ENCODE measurements around the gene PJA2.

The PJA2 gene

DNA sequence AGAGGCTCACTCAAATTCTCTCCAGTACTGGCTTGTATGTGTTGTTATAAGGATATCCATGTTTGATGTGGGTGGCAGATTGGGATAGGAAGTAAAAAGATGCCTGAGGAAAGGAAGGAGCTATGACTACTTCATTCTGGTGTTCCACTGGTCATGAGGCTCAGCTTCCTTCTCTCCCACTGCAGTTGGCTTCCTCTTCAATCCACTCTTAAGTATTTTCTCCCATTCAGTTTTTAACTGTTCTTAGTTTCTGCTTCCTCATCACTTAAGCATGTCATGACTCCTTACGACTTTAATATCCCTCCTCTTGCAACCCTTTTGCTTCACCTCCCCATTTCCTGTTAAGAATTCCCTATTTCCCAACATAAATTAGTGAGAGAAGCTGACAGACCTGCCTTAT is 81.1 kb downstream of the PJA2 start:
- H3K36me3 ChIP-seq (ENCODE audit: control insufficient read depth, insufficient read depth, low read length), result peaks cover 2% of the 10 kb centered on the region
- no peak for DNase-seq (ENCODE audit: extremely low read depth, insufficient read length)
- no peaks in the 10 kb centered on the region for H3K27me3 ChIP-seq (replicated peaks; ENCODE audit: control insufficient read depth, insufficient read depth, low read length)
- H3K4me3 ChIP-seq (replicated peaks; ENCODE audit: low read depth, low read length), result no peak overlapping the region
- TF ChIP-seq, protein P1, sequence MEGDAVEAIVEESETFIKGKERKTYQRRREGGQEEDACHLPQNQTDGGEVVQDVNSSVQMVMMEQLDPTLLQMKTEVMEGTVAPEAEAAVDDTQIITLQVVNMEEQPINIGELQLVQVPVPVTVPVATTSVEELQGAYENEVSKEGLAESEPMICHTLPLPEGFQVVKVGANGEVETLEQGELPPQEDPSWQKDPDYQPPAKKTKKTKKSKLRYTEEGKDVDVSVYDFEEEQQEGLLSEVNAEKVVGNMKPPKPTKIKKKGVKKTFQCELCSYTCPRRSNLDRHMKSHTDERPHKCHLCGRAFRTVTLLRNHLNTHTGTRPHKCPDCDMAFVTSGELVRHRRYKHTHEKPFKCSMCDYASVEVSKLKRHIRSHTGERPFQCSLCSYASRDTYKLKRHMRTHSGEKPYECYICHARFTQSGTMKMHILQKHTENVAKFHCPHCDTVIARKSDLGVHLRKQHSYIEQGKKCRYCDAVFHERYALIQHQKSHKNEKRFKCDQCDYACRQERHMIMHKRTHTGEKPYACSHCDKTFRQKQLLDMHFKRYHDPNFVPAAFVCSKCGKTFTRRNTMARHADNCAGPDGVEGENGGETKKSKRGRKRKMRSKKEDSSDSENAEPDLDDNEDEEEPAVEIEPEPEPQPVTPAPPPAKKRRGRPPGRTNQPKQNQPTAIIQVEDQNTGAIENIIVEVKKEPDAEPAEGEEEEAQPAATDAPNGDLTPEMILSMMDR (IDR thresholded peaks at IDR 0.05; ENCODE audit: insufficient read depth, low read length, poor library complexity, severe bottlenecking), result no peak

DNA sequence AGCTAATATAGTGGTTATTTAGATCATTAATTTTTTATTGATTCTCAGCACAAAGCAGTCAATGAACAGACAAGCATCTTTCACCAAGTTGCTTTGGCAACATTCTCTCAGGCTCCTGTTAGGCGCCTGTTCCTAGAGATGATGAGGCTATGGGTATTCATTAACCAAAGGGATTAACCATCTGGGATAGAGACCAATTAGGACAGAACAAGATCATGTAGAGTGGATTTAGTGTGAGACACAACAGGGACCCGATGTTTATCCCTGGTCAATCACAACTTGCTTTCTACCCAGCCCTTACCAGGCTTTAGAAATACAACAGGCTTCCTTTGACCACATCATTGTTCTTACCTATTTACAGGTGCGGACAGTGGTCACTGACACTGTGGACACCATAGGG is 82.2 kb downstream of the PJA2 start:
- DNase-seq (ENCODE audit: extremely low read depth, insufficient read length), result no peak
- TF ChIP-seq, protein P1 (IDR thresholded peaks at IDR 0.05; ENCODE audit: insufficient read depth, low read length, poor library complexity, severe bottlenecking), result no peak
- H3K27me3 ChIP-seq (replicated peaks; ENCODE audit: control insufficient read depth, insufficient read depth, low read length), result no peaks in the 10 kb centered on the region
- no peaks in the 10 kb centered on the region; the same call in none of the 2 replicates for H3K36me3 ChIP-seq (ENCODE audit: control insufficient read depth, insufficient read depth, low read length)
- no peak overlapping the region for H3K4me3 ChIP-seq (replicated peaks; ENCODE audit: low read depth, low read length)

DNA sequence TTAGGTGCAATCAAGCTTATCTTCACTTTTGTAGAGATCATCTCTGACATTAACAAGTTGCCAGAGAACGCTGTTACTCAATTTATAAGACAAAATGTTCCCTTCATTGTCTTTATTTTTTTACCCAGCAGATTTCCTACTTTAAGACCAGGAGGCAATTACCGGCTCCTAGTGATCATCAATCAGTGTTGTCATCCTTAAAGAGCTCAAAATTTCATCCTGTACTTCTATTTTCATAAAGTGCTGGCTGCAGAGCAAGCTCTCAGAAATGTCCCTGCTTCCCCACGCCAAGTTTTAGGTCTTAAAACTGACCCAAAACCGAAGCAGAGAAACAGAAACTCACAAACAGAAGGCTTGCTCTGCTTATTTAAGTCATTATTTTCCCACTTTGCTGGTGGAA is 82.9 kb downstream of the PJA2 start:
- no peak for DNase-seq (ENCODE audit: extremely low read depth, insufficient read length)
- TF ChIP-seq, protein P1 (IDR thresholded peaks at IDR 0.05; ENCODE audit: insufficient read depth, low read length, poor library complexity, severe bottlenecking), result no peak
- no peak overlapping the region for H3K4me3 ChIP-seq (replicated peaks; ENCODE audit: low read depth, low read length)
- H3K36me3 ChIP-seq (ENCODE audit: control insufficient read depth, insufficient read depth, low read length), result no peaks in the 10 kb centered on the region; the same call in none of the 2 replicates
- H3K27me3 ChIP-seq (replicated peaks; ENCODE audit: control insufficient read depth, insufficient read depth, low read length), result no peaks in the 10 kb centered on the region

DNA sequence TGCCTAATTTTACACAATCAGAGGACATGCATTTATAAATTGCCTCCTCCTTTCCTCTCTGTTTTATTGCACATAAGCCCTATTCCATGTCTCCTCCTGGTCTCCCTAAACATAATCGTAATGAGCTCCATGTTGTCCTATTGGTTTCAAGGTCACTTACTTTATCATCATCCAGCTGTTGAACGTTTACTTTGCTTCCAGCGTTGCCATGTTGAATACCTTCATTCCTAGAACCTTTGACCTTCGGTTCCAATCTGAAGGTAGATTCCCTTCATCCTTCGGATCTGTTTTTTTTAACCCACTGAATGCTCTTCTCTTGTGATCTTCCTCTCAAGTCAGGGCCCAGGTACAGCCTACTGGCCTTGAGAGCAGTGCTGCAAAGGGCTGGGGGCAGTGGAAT is 84.3 kb downstream of the PJA2 start:
- TF ChIP-seq, protein P1 (IDR thresholded peaks at IDR 0.05; ENCODE audit: insufficient read depth, low read length, poor library complexity, severe bottlenecking), result no peak
- Histone ChIP-seq H3K4me3 (replicated peaks; ENCODE audit: low read depth, low read length) (no peak overlapping the region), H3K36me3 (ENCODE audit: control insufficient read depth, insufficient read depth, low read length) (no peaks in the 10 kb centered on the region; the same call in 1 of the 2 replicates), H3K27me3 (replicated peaks; ENCODE audit: control insufficient read depth, insufficient read depth, low read length) (no peaks in the 10 kb centered on the region)
- DNase-seq (ENCODE audit: extremely low read depth, insufficient read length), result no peak

DNA sequence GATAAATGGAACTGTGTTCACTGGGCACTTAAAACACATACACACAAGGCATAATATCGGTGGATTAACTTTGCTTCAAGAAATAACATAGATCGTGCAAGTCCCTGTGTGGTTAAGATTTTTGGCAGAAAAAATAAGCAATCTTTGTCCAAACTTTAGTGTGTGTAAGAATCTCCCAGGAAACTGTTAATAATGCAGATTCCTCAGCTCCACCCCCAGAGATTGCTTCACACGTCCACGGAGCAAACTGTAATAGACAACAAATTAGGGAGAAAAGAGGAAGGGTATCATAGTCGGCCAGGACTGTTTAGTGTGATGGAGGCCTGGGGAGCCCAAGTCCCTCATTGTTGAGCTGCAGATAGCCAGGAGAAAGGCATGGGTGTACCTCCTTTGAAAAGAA is 84.8 kb downstream of the PJA2 start:
- no peak overlapping the region for H3K4me3 ChIP-seq (replicated peaks; ENCODE audit: low read depth, low read length)
- no peak for DNase-seq (ENCODE audit: extremely low read depth, insufficient read length)
- no peaks in the 10 kb centered on the region; the same call in 1 of the 2 replicates for H3K36me3 ChIP-seq (ENCODE audit: control insufficient read depth, insufficient read depth, low read length)
- H3K27me3 ChIP-seq (replicated peaks; ENCODE audit: control insufficient read depth, insufficient read depth, low read length), result no peaks in the 10 kb centered on the region
- TF ChIP-seq, protein P1 (IDR thresholded peaks at IDR 0.05; ENCODE audit: insufficient read depth, low read length, poor library complexity, severe bottlenecking), result no peak

DNA sequence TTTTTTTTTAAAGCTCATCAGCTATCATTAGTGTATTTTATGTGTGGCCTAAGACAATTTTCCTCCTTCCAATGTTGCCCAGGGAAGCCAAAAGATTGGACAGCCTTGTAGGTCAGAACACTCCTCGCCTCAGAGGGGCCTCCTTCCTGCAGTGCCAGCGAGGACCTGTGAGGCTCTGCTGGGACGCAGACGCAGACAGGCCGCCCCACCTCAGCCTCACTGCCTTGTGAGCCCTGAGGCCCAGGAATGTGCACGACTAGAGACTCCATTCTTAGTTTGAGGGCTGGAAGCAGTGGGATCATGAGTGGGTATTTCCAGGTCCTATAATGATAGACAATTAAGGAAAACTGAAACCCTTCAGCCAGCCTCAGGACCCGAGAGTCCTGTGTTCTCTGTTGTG is 85.4 kb downstream of the PJA2 start:
- DNase-seq (ENCODE audit: extremely low read depth, insufficient read length), result no peak
- Histone ChIP-seq H3K27me3 (replicated peaks; ENCODE audit: control insufficient read depth, insufficient read depth, low read length) (no peaks in the 10 kb centered on the region), H3K36me3 (ENCODE audit: control insufficient read depth, insufficient read depth, low read length) (no peaks in the 10 kb centered on the region; the same call in 1 of the 2 replicates), H3K4me3 (replicated peaks; ENCODE audit: low read depth, low read length) (no peak overlapping the region)
- TF ChIP-seq, protein P1 (IDR thresholded peaks at IDR 0.05; ENCODE audit: insufficient read depth, low read length, poor library complexity, severe bottlenecking), result no peak
